ENCODE data around the gene GLIPR1L2.
"Not testable (repeated sequence)": the region's sequence is repeated elsewhere in the genome, so short reads cannot be mapped to it uniquely, and the experiment has no call there.

GLIPR1L2 gene

DNA sequence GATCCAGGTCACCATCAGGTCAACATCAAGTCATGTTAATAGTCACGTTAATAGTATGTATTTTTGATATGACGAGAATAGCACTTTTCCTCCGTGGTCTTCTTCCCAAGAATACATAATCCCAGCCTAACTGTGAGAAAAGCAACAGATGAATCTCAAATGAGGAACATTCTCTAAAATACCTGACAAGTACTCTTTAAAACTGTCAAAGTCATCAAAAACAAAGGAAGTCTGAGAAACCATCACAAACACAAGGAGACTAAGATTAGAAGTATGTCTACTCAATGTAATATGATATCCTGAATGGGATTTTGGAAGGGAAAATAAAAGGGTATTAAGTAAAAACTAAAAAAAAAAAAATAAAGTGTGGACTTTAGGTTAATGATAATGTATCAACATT, 52.8 kb downstream of the GLIPR1L2 start:
- Histone ChIP-seq H3K4me1 (no peaks in the 10 kb centered on the region), H2AFZ (no peak overlapping the region), H3K4me2 (ENCODE audit: low read length) (no peak overlapping the region), H3K9me3 (ENCODE audit: control insufficient read depth, low read length) (no peaks in the 10 kb centered on the region), H3K27me3 (ENCODE audit: control insufficient read depth, insufficient read depth, low read length) (no peaks in the 10 kb centered on the region), H3K79me2 (no peaks in the 10 kb centered on the region), H3K9ac (no peak overlapping the region), H3K4me3 (ENCODE audit: low read depth, low read length) (no peak overlapping the region), H3K27ac (no peak overlapping the region), H3K36me3 (ENCODE audit: control insufficient read depth, insufficient read depth, low read length) (no peaks in the 10 kb centered on the region)
- TF ChIP-seq, protein P1, sequence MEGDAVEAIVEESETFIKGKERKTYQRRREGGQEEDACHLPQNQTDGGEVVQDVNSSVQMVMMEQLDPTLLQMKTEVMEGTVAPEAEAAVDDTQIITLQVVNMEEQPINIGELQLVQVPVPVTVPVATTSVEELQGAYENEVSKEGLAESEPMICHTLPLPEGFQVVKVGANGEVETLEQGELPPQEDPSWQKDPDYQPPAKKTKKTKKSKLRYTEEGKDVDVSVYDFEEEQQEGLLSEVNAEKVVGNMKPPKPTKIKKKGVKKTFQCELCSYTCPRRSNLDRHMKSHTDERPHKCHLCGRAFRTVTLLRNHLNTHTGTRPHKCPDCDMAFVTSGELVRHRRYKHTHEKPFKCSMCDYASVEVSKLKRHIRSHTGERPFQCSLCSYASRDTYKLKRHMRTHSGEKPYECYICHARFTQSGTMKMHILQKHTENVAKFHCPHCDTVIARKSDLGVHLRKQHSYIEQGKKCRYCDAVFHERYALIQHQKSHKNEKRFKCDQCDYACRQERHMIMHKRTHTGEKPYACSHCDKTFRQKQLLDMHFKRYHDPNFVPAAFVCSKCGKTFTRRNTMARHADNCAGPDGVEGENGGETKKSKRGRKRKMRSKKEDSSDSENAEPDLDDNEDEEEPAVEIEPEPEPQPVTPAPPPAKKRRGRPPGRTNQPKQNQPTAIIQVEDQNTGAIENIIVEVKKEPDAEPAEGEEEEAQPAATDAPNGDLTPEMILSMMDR (IDR thresholded peaks at IDR 0.05) = no peak

DNA sequence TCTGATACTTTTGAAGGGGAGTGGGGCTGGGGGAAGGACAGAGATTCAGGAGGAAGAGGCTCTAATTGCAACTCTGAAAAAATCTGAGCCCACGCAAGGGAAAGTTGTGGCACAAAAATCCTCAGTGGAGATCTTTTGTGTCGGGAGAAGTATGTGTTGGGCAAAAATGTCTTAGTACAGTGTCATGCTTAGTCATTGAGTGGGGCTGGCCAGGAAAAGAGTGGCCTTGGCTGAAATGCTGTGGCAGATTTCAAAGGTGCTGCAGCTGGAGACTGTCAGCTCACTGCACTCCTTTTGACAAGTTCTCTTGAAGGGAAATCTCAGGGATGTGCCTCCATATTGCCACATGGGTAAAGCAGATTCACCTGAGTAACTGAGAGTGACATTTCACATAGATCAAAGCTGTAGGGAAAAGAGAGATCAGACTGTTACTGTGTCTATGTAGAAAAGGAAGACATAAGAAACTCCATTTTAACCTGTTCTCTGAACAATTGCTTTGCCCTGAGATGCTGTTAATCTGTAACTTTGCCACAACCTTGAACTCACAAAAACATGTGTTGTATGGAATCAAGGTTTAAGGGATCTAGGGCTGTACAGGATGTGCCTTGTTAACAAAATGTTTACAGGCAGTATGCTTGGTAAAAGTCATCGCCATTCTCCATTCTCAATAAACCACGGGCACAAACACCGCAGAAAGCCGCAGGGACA, 53.7 kb downstream of the GLIPR1L2 start:
- no peaks in the 10 kb centered on the region for H3K27me3 ChIP-seq (ENCODE audit: control insufficient read depth, insufficient read depth, low read length)
- H3K9me3 ChIP-seq (ENCODE audit: control insufficient read depth, low read length) = no peaks in the 10 kb centered on the region
- TF ChIP-seq, protein P1 (IDR thresholded peaks at IDR 0.05) = no peak
- no peaks in the 10 kb centered on the region for H3K4me1 ChIP-seq
- H3K79me2 ChIP-seq = no peaks in the 10 kb centered on the region
- H3K4me3 ChIP-seq (ENCODE audit: low read depth, low read length) = no peak overlapping the region
- H3K9ac ChIP-seq = no peak overlapping the region
- H3K4me2 ChIP-seq (ENCODE audit: low read length) = no peak overlapping the region
- no peak overlapping the region for H2AFZ ChIP-seq
- no peaks in the 10 kb centered on the region for H3K36me3 ChIP-seq (ENCODE audit: control insufficient read depth, insufficient read depth, low read length)
- H3K27ac ChIP-seq = no peak overlapping the region

DNA sequence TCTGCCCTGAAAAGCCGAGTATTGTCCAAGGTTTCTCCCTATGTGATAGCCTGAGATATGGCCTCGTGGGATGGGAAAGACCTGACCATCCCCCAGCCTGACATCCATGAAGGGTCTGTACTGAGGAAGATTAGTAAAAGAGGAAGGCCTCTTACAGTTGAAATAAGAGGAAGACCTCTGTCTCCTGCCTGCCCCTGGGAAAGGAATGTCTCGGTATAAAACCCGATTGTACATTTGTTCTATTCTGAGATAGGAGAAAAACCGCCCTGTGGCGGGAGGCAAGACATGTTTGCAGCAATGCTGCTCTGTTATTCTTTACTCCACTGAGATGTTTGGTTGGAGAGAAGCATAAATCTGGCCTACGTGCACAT, 54.2 kb downstream of the GLIPR1L2 start:
- not testable (repeated sequence) for H3K9ac ChIP-seq; H3K4me3 ChIP-seq (ENCODE audit: low read depth, low read length); H3K27me3 ChIP-seq (ENCODE audit: control insufficient read depth, insufficient read depth, low read length); H3K79me2 ChIP-seq; H3K4me2 ChIP-seq (ENCODE audit: low read length); H3K9me3 ChIP-seq (ENCODE audit: control insufficient read depth, low read length); H2AFZ ChIP-seq; H3K36me3 ChIP-seq (ENCODE audit: control insufficient read depth, insufficient read depth, low read length); H3K4me1 ChIP-seq; H3K27ac ChIP-seq

DNA sequence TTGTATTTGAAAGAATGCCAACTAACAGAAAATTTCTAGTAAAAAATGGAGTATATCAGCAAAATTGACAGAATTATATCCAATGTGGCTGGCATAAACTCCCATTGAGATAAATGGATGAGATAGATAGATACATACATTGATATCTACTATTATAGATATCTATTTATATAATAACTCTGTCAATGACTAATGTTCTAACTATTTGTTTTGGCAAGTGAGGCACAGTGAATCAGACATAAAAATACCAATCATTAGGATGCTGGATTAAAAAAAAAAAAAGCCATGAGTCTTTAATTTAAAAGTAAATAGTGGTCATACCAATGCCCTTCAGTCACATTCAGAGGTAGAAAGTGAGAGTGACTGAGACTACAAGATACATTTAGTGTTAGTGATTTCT, 56.0 kb downstream of the GLIPR1L2 start:
- TF ChIP-seq, protein P1 (IDR thresholded peaks at IDR 0.05) = no peak
- Histone ChIP-seq H3K9me3 (ENCODE audit: control insufficient read depth, low read length) (no peaks in the 10 kb centered on the region), H3K4me1 (no peaks in the 10 kb centered on the region), H3K27me3 (ENCODE audit: control insufficient read depth, insufficient read depth, low read length) (no peaks in the 10 kb centered on the region), H3K36me3 (ENCODE audit: control insufficient read depth, insufficient read depth, low read length) (no peaks in the 10 kb centered on the region), H3K9ac (no peak overlapping the region), H3K4me2 (ENCODE audit: low read length) (no peak overlapping the region), H3K4me3 (ENCODE audit: low read depth, low read length) (no peak overlapping the region), H3K79me2 (no peaks in the 10 kb centered on the region), H3K27ac (no peak overlapping the region), H2AFZ (no peak overlapping the region)

DNA sequence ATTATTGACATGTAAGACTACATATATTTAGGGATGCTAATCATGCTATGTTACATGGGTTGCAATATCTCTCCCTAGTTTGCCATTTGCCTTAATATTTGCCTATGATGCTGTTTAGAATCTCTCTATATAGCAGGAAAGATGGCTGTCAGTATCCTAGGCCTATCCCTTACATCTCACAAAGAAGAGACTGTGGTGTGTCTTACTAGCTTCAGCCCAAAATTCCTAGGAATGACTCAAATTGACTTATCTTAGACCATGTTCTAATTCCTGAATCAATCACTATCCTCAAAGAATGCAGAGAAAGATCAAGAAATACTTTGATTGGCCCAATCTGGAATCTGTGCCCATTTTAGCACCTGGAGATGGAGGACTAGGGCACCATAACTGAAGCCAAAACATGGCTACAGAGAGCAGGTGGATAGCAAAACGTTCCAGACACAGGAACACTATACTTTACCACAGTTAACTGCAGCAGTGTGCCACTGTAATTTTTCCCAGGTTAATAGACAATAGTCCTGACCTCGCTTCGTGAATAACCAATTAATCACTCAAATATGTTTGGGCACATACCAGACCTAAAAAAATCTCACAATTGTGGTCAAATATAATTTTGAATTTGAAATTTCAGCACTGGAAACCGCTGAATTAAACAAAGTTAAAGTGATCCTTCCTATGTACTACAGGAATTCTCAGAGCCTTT, 57.0 kb downstream of the GLIPR1L2 start:
- TF ChIP-seq, protein P1 (IDR thresholded peaks at IDR 0.05) = no peak
- Histone ChIP-seq H3K4me1 (no peaks in the 10 kb centered on the region), H3K4me3 (ENCODE audit: low read depth, low read length) (no peak overlapping the region), H3K27ac (no peak overlapping the region), H3K9ac (no peak overlapping the region), H3K79me2 (no peaks in the 10 kb centered on the region), H3K36me3 (ENCODE audit: control insufficient read depth, insufficient read depth, low read length) (no peaks in the 10 kb centered on the region), H2AFZ (no peak overlapping the region), H3K9me3 (ENCODE audit: control insufficient read depth, low read length) (no peaks in the 10 kb centered on the region), H3K4me2 (ENCODE audit: low read length) (no peak overlapping the region), H3K27me3 (ENCODE audit: control insufficient read depth, insufficient read depth, low read length) (no peaks in the 10 kb centered on the region)

Data from parathyroid adenoma (tissue), 2 donors.